ENCODE data around the gene FYB2. TPM values are rescaled to one million over a fixed set of nuclear protein-coding genes. Genes with fewer than 3 reads are reported as not detected.

FYB2 gene
- total and polyA plus RNA-seq, 7 experiments from 2014 or later, result not detected

DNA sequence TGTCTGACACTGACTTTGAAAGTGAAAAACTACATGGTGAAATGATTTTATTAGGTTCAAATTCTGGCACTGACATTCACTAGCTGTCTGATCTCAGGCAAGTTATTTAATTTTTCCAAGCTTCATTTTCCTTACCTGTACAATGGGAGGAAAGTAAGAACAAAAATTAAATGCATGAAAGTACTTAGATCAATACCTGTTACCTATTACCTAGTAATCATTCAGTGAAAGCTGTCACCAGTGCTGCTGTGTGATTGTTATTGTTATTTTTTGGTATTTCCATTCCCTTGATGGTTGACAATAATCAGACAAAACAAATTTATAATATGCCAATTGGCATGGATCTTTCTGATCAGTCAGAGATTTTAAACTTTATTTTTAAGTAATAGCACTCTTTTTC lies 37.0 kb upstream of the FYB2 start:
- Mint-ChIP-seq H3K4me3 (no peak overlapping the region), H3K27me3 (peaks cover 0 to 27% (median 19%) of the 10 kb centered on the region in 5 donors), H3K27ac (no peak overlapping the region), H3K9me3 (peaks cover 0 to 7% (median 0%) of the 10 kb centered on the region in 11 donors), H3K36me3 (no peaks in the 10 kb centered on the region), H3K4me1 (no peaks in the 10 kb centered on the region)
- POLR2A ChIA-PET, result no interaction called here
- Histone ChIP-seq H3K36me3 (ENCODE audit: control insufficient read depth in 2 of 3, insufficient read depth in 3 of 3, low read length in 3 of 3) (no peaks in the 10 kb centered on the region), H3K27me3 (ENCODE audit: control insufficient read depth in 2 of 2, insufficient read depth in 2 of 2, low read length in 2 of 2) (peaks cover 0 to 5% of the 10 kb centered on the region in 2 donors), H3K4me3 (ENCODE audit: low read length) (no peak overlapping the region), H3K4me1 (ENCODE audit: control insufficient read depth in 2 of 2, insufficient read depth in 2 of 2, low read length in 2 of 2) (no peaks in the 10 kb centered on the region), H3K27ac (ENCODE audit: low read depth, low read length) (no peak overlapping the region), H3K9me3 (ENCODE audit: control insufficient read depth in 2 of 3, low read length in 3 of 3) (no peaks in the 10 kb centered on the region)
- CTCF ChIA-PET, result no interaction called here
- intact Hi-C loops (cut with micrococcal nuclease), result no loop called here
- DNase-seq (no peak), ATAC-seq (no peak)

DNA sequence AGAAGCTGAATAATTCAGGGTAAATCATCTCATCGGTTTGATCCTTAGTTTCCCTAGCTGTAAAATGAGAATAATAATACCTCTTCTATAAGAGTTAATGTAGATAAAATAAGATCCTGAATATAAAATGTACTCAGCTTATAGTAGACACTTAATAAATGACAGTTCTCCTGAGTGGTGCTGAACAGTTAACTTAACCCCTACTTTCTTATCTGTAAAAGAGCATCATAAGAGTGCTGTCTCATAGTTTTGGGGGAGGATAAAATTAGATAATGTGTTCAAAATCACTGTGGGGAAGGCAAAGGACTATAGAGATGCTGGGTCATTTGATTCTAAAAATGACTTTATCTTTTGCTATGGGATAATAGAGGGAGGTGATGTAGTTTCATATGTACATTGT lies 36.0 kb upstream of the FYB2 start:
- Mint-ChIP-seq H3K4me3 (no peak overlapping the region), H3K27me3 (peaks cover 0 to 24% (median 14%) of the 10 kb centered on the region in 5 donors), H3K27ac (no peak overlapping the region), H3K9me3 (peaks cover 0 to 2% (median 0%) of the 10 kb centered on the region in 11 donors), H3K4me1 (no peaks in the 10 kb centered on the region), H3K36me3 (no peaks in the 10 kb centered on the region)
- Histone ChIP-seq H3K4me1 (ENCODE audit: control insufficient read depth in 2 of 2, insufficient read depth in 2 of 2, low read length in 2 of 2) (no peaks in the 10 kb centered on the region), H3K27me3 (ENCODE audit: control insufficient read depth in 2 of 2, insufficient read depth in 2 of 2, low read length in 2 of 2) (peaks cover 0 to 5% of the 10 kb centered on the region in 2 donors), H3K27ac (ENCODE audit: low read depth, low read length) (no peak overlapping the region), H3K4me3 (ENCODE audit: low read length) (no peak overlapping the region), H3K9me3 (ENCODE audit: control insufficient read depth in 2 of 3, low read length in 3 of 3) (no peaks in the 10 kb centered on the region), H3K36me3 (ENCODE audit: control insufficient read depth in 2 of 3, insufficient read depth in 3 of 3, low read length in 3 of 3) (no peaks in the 10 kb centered on the region)
- POLR2A ChIA-PET, result no interaction called here
- CTCF ChIA-PET, result no interaction called here
- DNase-seq (no peak), ATAC-seq (no peak)
- intact Hi-C loops (cut with micrococcal nuclease), result no loop called here

DNA sequence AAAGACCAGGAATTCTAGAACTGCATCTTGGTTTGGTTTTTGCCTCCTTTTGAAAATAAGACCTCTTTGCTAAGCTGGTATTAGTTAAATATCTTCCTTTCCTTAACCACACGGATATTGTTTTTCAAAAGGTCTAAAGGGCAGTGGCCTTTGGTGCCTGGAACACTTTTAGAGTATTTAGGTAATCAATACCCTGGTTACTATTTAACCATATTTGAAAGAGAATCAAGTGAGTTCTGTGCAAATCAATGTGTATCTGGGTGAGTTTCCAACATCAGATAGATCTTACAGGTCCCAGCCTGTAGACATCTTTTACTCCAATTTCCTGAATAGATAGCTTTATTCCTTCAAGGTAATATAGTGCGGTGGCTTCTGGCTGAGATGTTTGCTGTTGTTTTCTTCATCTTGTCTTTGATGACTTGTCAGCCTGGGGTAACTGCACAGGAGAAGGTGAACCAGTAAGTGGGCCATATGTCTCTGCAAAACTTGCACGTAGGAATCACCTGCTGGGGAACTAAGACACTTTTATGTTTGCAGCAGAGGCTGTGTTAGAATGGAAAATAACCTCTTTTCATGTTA lies 35.4 kb upstream of the FYB2 start, which contains the start of gene C8A:
Gene C8A (plus strand): TSS at position 277 of the 579 bp plus-strand sequence. CDS start 105 bp downstream, at position 382.
- H3K36me3 Mint-ChIP-seq, result no peaks in the 10 kb centered on the region
- H3K4me1 Mint-ChIP-seq, result no peaks in the 10 kb centered on the region
- POLR2A ChIA-PET, result no interaction called here
- intact Hi-C loops (cut with micrococcal nuclease), result no loop called here
- CTCF ChIA-PET, result no interaction called here
- no peak within 1 kb of the TSS for H3K27ac Mint-ChIP-seq
- H3K4me3 Mint-ChIP-seq, result no peak within 1 kb of the TSS
- no peak for DNase-seq
- H3K27me3 Mint-ChIP-seq, result peaks cover 0 to 25% (median 13%) of the 10 kb centered on the region in 5 donors
- H3K9me3 ChIP-seq (ENCODE audit: control insufficient read depth in 2 of 3, low read length in 3 of 3), result no peaks in the 10 kb centered on the region
- H3K9me3 Mint-ChIP-seq, result peaks cover 0 to 2% (median 0%) of the 10 kb centered on the region in 11 donors
- H3K36me3 ChIP-seq (ENCODE audit: control insufficient read depth in 2 of 3, insufficient read depth in 3 of 3, low read length in 3 of 3), result no peaks in the 10 kb centered on the region
- no peaks in the 10 kb centered on the region for H3K4me1 ChIP-seq (ENCODE audit: control insufficient read depth in 2 of 2, insufficient read depth in 2 of 2, low read length in 2 of 2)
- no peak within 1 kb of the TSS for H3K4me3 ChIP-seq (ENCODE audit: low read length)
- ATAC-seq, result no peak
- no peak within 1 kb of the TSS for H3K27ac ChIP-seq (ENCODE audit: low read depth, low read length)
- peaks cover 0 to 5% of the 10 kb centered on the region in 2 donors for H3K27me3 ChIP-seq (ENCODE audit: control insufficient read depth in 2 of 2, insufficient read depth in 2 of 2, low read length in 2 of 2)

DNA sequence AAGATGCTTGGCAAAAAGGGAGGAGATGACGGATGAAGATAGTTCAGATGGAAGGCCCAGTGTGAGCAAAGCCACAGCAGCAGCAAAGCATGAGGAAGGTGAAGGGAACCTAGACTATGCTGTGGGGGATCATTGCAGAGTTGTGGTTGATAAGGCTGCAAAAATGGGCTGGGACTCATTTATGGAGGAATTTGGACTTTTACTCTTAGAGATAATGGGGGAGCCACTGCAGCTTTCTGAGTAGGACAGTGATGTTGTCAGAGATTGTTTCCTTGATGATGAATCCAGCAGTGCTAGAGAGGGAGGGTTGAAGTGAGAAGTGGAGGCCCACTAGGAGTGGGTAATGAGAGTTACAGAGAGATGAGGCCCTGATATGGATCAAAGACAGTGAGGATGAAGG lies 33.3 kb upstream of the FYB2 start:
- ChIA-PET CTCF (no interaction called here), POLR2A (no interaction called here)
- intact Hi-C loops (cut with micrococcal nuclease), result no loop called here

DNA sequence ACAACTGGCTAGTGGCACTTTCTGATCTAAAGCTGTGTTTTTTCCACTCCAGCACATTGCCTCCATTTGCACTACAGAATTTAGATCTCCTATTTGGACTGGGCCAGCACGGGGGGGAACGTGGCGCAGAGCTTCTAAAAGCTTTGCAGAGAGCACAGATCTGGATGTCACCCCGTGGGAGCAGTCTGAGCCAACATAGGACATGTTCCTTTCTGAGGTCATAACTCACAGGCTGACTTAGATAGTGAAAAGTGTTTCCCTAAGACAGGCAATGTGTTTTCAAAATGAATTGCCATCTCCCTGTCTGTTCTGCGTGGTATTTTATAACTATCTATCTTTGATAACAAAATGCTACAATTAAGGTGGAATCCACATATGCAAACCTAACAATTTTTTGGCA lies 31.7 kb upstream of the FYB2 start:
- H3K4me1 ChIP-seq (ENCODE audit: control insufficient read depth in 2 of 2, insufficient read depth in 2 of 2, low read length in 2 of 2), result no peaks in the 10 kb centered on the region
- Mint-ChIP-seq H3K27me3 (peaks cover 0 to 23% (median 15%) of the 10 kb centered on the region in 5 donors), H3K4me3 (no peak overlapping the region), H3K9me3 (peaks cover 0 to 2% (median 0%) of the 10 kb centered on the region in 11 donors), H3K27ac (no peak overlapping the region), H3K4me1 (no peaks in the 10 kb centered on the region), H3K36me3 (no peaks in the 10 kb centered on the region)
- no peaks in the 10 kb centered on the region for H3K27me3 ChIP-seq (ENCODE audit: control insufficient read depth in 2 of 2, insufficient read depth in 2 of 2, low read length in 2 of 2)
- H3K9me3 ChIP-seq (ENCODE audit: control insufficient read depth in 2 of 3, low read length in 3 of 3), result no peaks in the 10 kb centered on the region
- intact Hi-C loops (cut with micrococcal nuclease), result no loop called here
- H3K27ac ChIP-seq (ENCODE audit: low read depth, low read length), result no peak overlapping the region
- ChIA-PET CTCF (interaction anchor here (1.0 kb wide), 1 partner anchor 20 kb away, joined by 5 read pairs; no protein-coding TSS in a partner anchor), POLR2A (no interaction called here)
- H3K36me3 ChIP-seq (ENCODE audit: control insufficient read depth in 2 of 3, insufficient read depth in 3 of 3, low read length in 3 of 3), result no peaks in the 10 kb centered on the region
- DNase-seq (no peak), ATAC-seq (no peak)
- H3K4me3 ChIP-seq (ENCODE audit: low read length), result no peak overlapping the region

More for the DNA sequence above, 33.3 kb upstream of the FYB2 start:
- no peak for ATAC-seq
- peaks cover 0 to 2% (median 0%) of the 10 kb centered on the region in 11 donors for H3K9me3 Mint-ChIP-seq
- Histone ChIP-seq H3K9me3 (ENCODE audit: control insufficient read depth in 2 of 3, low read length in 3 of 3) (no peaks in the 10 kb centered on the region), H3K27me3 (ENCODE audit: control insufficient read depth in 2 of 2, insufficient read depth in 2 of 2, low read length in 2 of 2) (no peaks in the 10 kb centered on the region), H3K4me1 (ENCODE audit: control insufficient read depth in 2 of 2, insufficient read depth in 2 of 2, low read length in 2 of 2) (no peaks in the 10 kb centered on the region), H3K4me3 (ENCODE audit: low read length) (no peak overlapping the region), H3K27ac (ENCODE audit: low read depth, low read length) (no peak overlapping the region), H3K36me3 (ENCODE audit: control insufficient read depth in 2 of 3, insufficient read depth in 3 of 3, low read length in 3 of 3) (no peaks in the 10 kb centered on the region)
- no peak overlapping the region for H3K4me3 Mint-ChIP-seq
- DNase-seq, result no peak
- peaks cover 0 to 23% (median 15%) of the 10 kb centered on the region in 5 donors for H3K27me3 Mint-ChIP-seq
- no peaks in the 10 kb centered on the region for H3K36me3 Mint-ChIP-seq
- H3K27ac Mint-ChIP-seq, result no peak overlapping the region
- H3K4me1 Mint-ChIP-seq, result no peaks in the 10 kb centered on the region

DNA sequence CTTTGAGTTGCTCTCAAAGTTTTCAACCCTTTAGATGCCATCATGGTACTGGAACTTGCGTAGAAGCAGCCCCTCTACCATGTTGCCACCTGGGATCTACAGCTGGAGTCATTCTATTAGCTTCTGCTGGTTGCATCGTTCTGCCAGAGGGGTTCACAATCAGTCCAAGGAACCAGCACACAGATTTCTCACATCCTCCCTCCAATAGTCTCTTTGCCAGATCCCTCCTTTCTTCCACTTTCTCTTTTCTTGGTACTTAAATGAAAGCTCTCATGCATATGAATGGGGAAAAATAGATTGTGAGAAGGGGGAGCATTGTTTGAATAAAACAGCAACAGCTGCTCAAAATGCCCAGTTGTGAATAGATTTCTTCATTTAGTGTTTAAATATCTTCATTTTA lies 31.2 kb upstream of the FYB2 start:
- Histone ChIP-seq H3K9me3 (ENCODE audit: control insufficient read depth in 2 of 3, low read length in 3 of 3) (no peaks in the 10 kb centered on the region), H3K36me3 (ENCODE audit: control insufficient read depth in 2 of 3, insufficient read depth in 3 of 3, low read length in 3 of 3) (no peaks in the 10 kb centered on the region), H3K27ac (ENCODE audit: low read depth, low read length) (no peak overlapping the region), H3K4me1 (ENCODE audit: control insufficient read depth in 2 of 2, insufficient read depth in 2 of 2, low read length in 2 of 2) (no peaks in the 10 kb centered on the region), H3K4me3 (ENCODE audit: low read length) (no peak overlapping the region), H3K27me3 (ENCODE audit: control insufficient read depth in 2 of 2, insufficient read depth in 2 of 2, low read length in 2 of 2) (no peaks in the 10 kb centered on the region)
- no peak overlapping the region for H3K27ac Mint-ChIP-seq
- no peak for ATAC-seq
- DNase-seq, result no peak
- no peaks in the 10 kb centered on the region for H3K4me1 Mint-ChIP-seq
- intact Hi-C loops (cut with micrococcal nuclease), result no loop called here
- H3K27me3 Mint-ChIP-seq, result peaks cover 0 to 23% (median 13%) of the 10 kb centered on the region in 5 donors
- POLR2A ChIA-PET, result no interaction called here
- peaks cover 0 to 2% (median 0%) of the 10 kb centered on the region in 11 donors for H3K9me3 Mint-ChIP-seq
- CTCF ChIA-PET, result interaction anchor here (1.0 kb wide), 1 partner anchor 20 kb away, joined by 5 read pairs; no protein-coding TSS in a partner anchor
- H3K36me3 Mint-ChIP-seq, result no peaks in the 10 kb centered on the region
- H3K4me3 Mint-ChIP-seq, result no peak overlapping the region

DNA sequence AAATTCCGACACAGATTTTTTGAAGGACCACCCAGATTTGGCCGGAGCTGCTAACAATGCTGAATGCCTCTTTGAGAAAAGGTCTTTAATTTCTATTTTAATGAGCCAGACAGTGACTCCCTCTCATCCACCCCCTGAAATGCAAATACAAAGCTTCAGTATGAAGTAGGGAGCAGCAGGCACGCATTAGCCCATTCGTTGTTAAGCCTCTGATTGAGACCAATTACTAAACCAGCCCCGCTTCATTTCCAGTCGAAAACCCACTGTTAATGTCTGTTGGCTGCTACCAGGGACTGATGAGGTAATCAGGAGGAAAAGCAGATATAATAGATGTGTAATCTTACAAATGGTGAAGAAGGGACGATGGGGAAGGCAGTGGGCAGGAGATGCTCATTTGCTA lies 30.5 kb upstream of the FYB2 start:
- Mint-ChIP-seq H3K27me3 (peaks cover 0 to 26% (median 19%) of the 10 kb centered on the region in 5 donors), H3K36me3 (no peaks in the 10 kb centered on the region), H3K4me1 (no peaks in the 10 kb centered on the region), H3K4me3 (no peak overlapping the region), H3K27ac (no peak overlapping the region), H3K9me3 (peaks cover 0 to 2% (median 0%) of the 10 kb centered on the region in 11 donors)
- H3K9me3 ChIP-seq (ENCODE audit: control insufficient read depth in 2 of 3, low read length in 3 of 3), result no peaks in the 10 kb centered on the region
- no peaks in the 10 kb centered on the region for H3K4me1 ChIP-seq (ENCODE audit: control insufficient read depth in 2 of 2, insufficient read depth in 2 of 2, low read length in 2 of 2)
- intact Hi-C loops (cut with micrococcal nuclease), result no loop called here
- DNase-seq, result no peak
- ChIA-PET CTCF (no interaction called here), POLR2A (no interaction called here)
- no peaks in the 10 kb centered on the region for H3K27me3 ChIP-seq (ENCODE audit: control insufficient read depth in 2 of 2, insufficient read depth in 2 of 2, low read length in 2 of 2)
- H3K36me3 ChIP-seq (ENCODE audit: control insufficient read depth in 2 of 3, insufficient read depth in 3 of 3, low read length in 3 of 3), result no peaks in the 10 kb centered on the region
- H3K4me3 ChIP-seq (ENCODE audit: low read length), result no peak overlapping the region
- no peak overlapping the region for H3K27ac ChIP-seq (ENCODE audit: low read depth, low read length)
- no peak for ATAC-seq
